GM12878 (cell line): ENCODE data around the gene MGA.

Source experiments
- CTCF ChIP-seq, 3 experiments: IDR thresholded peaks in 2 of 3; conservative IDR thresholded peaks in 1 of 3; 2 replicates each; pipeline ENCODE4 v1.5.1; 2011; ENCODE audit warnings: low read depth in 3 of 3, low read length in 3 of 3, mild to moderate bottlenecking in 3 of 3, control low read depth in 2 of 3, moderate library complexity in 2 of 3, inconsistent platforms in 1 of 3, mixed read lengths in 1 of 3; ENCODE audit not compliant: control insufficient read depth in 2 of 3, insufficient read depth in 1 of 3; ENCODE audit errors: extremely low read depth in 1 of 3
- EP300 ChIP-seq, 2 experiments: fragments of 150-350 bp in 1 of 2; IDR thresholded peaks; 2 replicates each; pipeline ENCODE4 v1.6.1; 2011 to 2012; ENCODE audit warnings: low read depth in 2 of 2, low read length in 2 of 2, borderline replicate concordance in 1 of 2, improper control_type of control experiment in 1 of 2, inconsistent platforms in 1 of 2; ENCODE audit not compliant: control insufficient read depth in 1 of 2
- POLR2A ChIP-seq: IDR thresholded peaks from 2 replicates; pipeline ENCODE4 v1.6.1; 2011; ENCODE audit warnings: low read depth, mild to moderate bottlenecking, low read length
- SMAD1 ChIP-seq: fragments of 450-650 bp; IDR thresholded peaks from 2 replicates; pipeline ENCODE4 v1.6.1; 2018; ENCODE audit warnings: mild to moderate bottlenecking, low read depth; ENCODE audit not compliant: partially characterized antibody
- SPI1 ChIP-seq: IDR thresholded peaks from 2 replicates; pipeline ENCODE4 v1.6.1; 2011; ENCODE audit warnings: low read depth, mild to moderate bottlenecking, low read length, moderate library complexity, borderline replicate concordance; ENCODE audit not compliant: insufficient read depth

GRCh38 chr15:41821831-41822230 lies 161.6 kb downstream of the MGA start:
- TF ChIP-seq SMAD1 (no peak), EP300 (IDR thresholded peaks at IDR 0.05; ENCODE audit: borderline replicate concordance in 1 of 2, control insufficient read depth in 1 of 2, low read depth in 2 of 2, low read length in 2 of 2) (no peak), POLR2A (no peak), CTCF (IDR thresholded peaks at IDR 0.05 in 2 of 3, conservative IDR thresholded peaks at IDR 0.05 in 1 of 3; ENCODE audit: control insufficient read depth in 2 of 3, extremely low read depth in 1 of 3, insufficient read depth in 1 of 3, low read depth in 3 of 3, low read length in 3 of 3) (no peak), SPI1 (no peak)
